Measurements from ENCODE around the gene ZNF362.

The ZNF362 gene

GRCh38 chr1:33348676-33349080 is 92.4 kb downstream of the ZNF362 start:
- peak in 2 of 5 donors; percentile 8 to 20 for DNase-seq

GRCh38 chr1:33349081-33349759 is 92.9 kb downstream of the ZNF362 start:
- DNase-seq: peak; percentile 14 to 54 (median 39)

GRCh38 chr1:33349778-33350610 is 93.7 kb downstream of the ZNF362 start:
- peak; percentile 66 to 84 (median 74) for DNase-seq

Data from T-helper 1 cell (primary cell).